ENCODE data around the gene KCTD19. TPM values are rescaled to one million over a fixed set of nuclear protein-coding genes. Genes with fewer than 3 reads are reported as not detected.

Gene KCTD19
- total RNA-seq (2022; extraction: Qiagen RNA extraction): 0.21 to 0.53 TPM (median 0.39 TPM) in 5 replicates

GRCh38 chr16:67326472-67327309 lies at the start of gene KCTD19, which contains the start of gene LRRC36:
TSS of gene KCTD19 (minus strand) at chr16:67326741. CDS start at chr16:67326707, 34 bp downstream.
TSS of gene LRRC36 (plus strand) at chr16:67326815. CDS start at chr16:67326863, 48 bp downstream.

GRCh38 chr16:67279296-67280089 lies 47.0 kb downstream of the KCTD19 start, which contains the start of gene PLEKHG4:
TSS of gene PLEKHG4 (plus strand) at chr16:67279532. CDS start at chr16:67280045, 513 bp downstream.

DNA sequence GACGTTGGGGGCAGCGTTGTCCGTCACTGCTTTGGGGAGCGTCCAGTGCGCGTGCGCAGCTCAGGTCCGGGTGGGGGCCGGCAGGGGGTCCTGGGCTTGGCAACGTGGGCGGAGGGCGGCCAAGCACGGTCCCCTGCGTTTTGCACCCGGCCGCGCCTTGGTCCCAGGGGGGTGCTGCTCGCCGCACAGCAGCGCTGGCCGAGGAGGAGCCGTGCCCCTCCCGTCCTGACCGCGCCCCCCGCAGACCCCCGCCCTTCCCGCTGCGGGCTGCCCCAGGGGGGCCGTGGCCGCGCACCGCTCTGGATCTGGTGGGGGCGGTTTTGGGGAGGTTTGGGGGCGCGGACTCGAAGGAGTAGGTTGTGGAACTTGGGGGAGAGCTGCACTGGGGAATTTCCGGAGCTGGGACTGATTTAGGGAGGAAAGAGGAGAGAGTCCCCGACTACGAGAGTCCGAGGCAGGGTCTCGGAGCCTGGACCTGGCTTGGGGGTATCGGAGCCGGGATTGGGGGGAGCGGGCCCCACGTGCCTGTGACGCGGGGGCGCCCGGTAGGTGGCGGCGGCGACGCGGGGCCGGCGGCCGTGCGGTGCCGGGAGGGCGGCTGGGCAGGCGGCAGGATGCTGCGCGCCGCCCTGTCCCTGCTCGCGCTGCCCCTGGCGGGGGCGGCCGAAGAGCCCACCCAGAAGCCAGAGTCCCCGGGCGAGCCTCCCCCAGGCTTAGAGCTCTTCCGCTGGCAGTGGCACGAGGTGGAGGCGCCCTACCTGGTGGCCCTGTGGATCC lies 78.0 kb downstream of the KCTD19 start, which contains the start of gene SLC9A5:
Gene SLC9A5, plus strand, starts transcription at position 579 of the 777 bp plus-strand sequence. Its CDS starts 36 bp downstream, at position 615.

DNA sequence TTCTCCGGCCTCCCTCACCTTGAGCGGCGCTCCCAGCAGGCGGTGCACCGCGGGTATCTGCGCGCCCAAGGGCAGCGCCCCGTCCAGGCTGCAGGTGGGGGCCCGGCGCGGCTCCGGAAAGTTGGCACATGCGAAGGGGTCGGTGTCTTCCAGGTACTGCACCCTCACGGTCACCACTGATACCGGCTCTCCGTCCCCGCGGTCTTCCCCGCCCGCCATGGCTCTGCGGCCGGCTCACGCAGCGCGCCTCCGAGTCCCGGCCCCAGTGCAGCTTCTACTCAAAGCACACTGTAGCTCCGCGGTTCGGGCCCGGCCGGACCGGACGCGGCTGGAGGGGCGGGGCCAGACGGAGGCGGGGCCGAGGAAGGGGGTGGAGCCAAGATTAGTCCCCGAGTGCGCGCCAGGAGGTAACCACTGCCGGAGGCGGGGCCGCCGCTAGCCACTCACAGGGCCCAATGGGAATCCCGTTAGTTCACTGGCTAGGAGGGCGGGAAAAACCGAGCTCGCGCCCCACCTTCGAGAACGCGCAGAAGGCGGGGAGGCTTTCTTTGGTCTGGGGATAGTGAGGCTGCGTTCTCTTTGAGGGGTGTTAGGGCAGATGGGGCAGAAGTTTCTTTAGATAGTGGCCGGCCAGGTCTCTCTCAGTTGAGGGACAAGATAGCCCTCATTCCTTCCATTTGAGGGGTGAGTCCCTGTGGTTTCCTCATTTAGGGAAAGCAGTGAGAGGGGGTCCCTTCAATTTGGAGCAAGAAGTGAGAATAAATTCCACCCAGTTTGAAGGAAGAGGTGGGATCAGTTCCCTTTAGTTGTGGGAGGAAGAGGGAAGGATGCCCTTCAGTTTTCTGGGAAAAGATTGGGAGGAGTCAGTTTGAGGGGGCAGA lies 79.1 kb downstream of the KCTD19 start, which contains the start of gene FHOD1:
Gene FHOD1, minus strand, starts transcription at position 290 of the 881 bp plus-strand sequence. Its CDS starts 71 bp downstream, at position 219.

Other genes with a start within 250 kb of the KCTD19 start
- 24.9 to 28.4 TPM (median 25.6 TPM) in 5 replicates for gene PHAF1, start 216.8 kb downstream of the KCTD19 start, total RNA-seq (2022; extraction: Qiagen RNA extraction)
- gene B3GNT9, start 175.7 kb downstream of the KCTD19 start, total RNA-seq (2022; extraction: Qiagen RNA extraction): 7.0 to 9.5 TPM (median 8.9 TPM) in 5 replicates
- 15.1 to 22.9 TPM (median 21.6 TPM) in 5 replicates for gene TRADD, start 166.8 kb downstream of the KCTD19 start, total RNA-seq (2022; extraction: Qiagen RNA extraction)
- 6.3 to 9.6 TPM (median 8.4 TPM) in 5 replicates for gene FBXL8, start 166.8 kb downstream of the KCTD19 start, total RNA-seq (2022; extraction: Qiagen RNA extraction)
- gene HSF4, start 162.0 kb downstream of the KCTD19 start, total RNA-seq (2022; extraction: Qiagen RNA extraction): 13.1 to 17.8 TPM (median 14.8 TPM) in 5 replicates
- gene NOL3, start 156.2 kb downstream of the KCTD19 start, total RNA-seq (2022; extraction: Qiagen RNA extraction): 80.2 to 102 TPM (median 97.0 TPM) in 5 replicates
- 5.5 to 9.0 TPM (median 6.2 TPM) in 5 replicates for gene MATCAP1, start 142.8 kb downstream of the KCTD19 start, total RNA-seq (2022; extraction: Qiagen RNA extraction)
- 0.06 to 0.25 TPM (median 0.17 TPM) in 5 replicates for gene EXOC3L1, start 136.6 kb downstream of the KCTD19 start, total RNA-seq (2022; extraction: Qiagen RNA extraction)
- gene E2F4, start 134.6 kb downstream of the KCTD19 start, total RNA-seq (2022; extraction: Qiagen RNA extraction): 92.3 to 103 TPM (median 99.1 TPM) in 5 replicates
- gene ELMO3, start 127.6 kb downstream of the KCTD19 start, total RNA-seq (2022; extraction: Qiagen RNA extraction): 0.76 to 1.3 TPM (median 1.2 TPM) in 5 replicates
- gene TMEM208, start 99.6 kb downstream of the KCTD19 start, total RNA-seq (2022; extraction: Qiagen RNA extraction): 84.1 to 104 TPM (median 91.8 TPM) in 5 replicates
- 41.9 to 59.6 TPM (median 54.0 TPM) in 5 replicates for gene FHOD1, start 79.3 kb downstream of the KCTD19 start, total RNA-seq (2022; extraction: Qiagen RNA extraction)
- gene SLC9A5, start 77.8 kb downstream of the KCTD19 start, total RNA-seq (2022; extraction: Qiagen RNA extraction): 1.2 to 1.9 TPM (median 1.5 TPM) in 5 replicates
- 12.7 to 16.0 TPM (median 15.3 TPM) in 5 replicates for gene PLEKHG4, start 47.2 kb downstream of the KCTD19 start, total RNA-seq (2022; extraction: Qiagen RNA extraction)
- 0.06 to 0.17 TPM in 2 of 5 replicates, not detected in the others for gene LRRC36, start 74 bp upstream of the KCTD19 start, total RNA-seq (2022; extraction: Qiagen RNA extraction)
- gene TPPP3, start 66.8 kb upstream of the KCTD19 start, total RNA-seq (2022; extraction: Qiagen RNA extraction): 9.5 to 13.9 TPM (median 13.7 TPM) in 5 replicates
- 5.4 to 6.9 TPM (median 6.8 TPM) in 5 replicates for gene ZDHHC1, start 89.7 kb upstream of the KCTD19 start, total RNA-seq (2022; extraction: Qiagen RNA extraction)
- gene HSD11B2, start 104.4 kb upstream of the KCTD19 start, total RNA-seq (2022; extraction: Qiagen RNA extraction): 2.0 to 2.3 TPM (median 2.2 TPM) in 5 replicates
- 102 to 121 TPM (median 114 TPM) in 5 replicates for gene ATP6V0D1, start 154.4 kb upstream of the KCTD19 start, total RNA-seq (2022; extraction: Qiagen RNA extraction)
- 0.20 TPM in 1 of 5 replicates, not detected in the others for gene AGRP, start 156.8 kb upstream of the KCTD19 start, total RNA-seq (2022; extraction: Qiagen RNA extraction)
- 38.8 to 45.9 TPM (median 43.7 TPM) in 5 replicates for gene RIPOR1, start 202.1 kb upstream of the KCTD19 start, total RNA-seq (2022; extraction: Qiagen RNA extraction)
- 31.5 to 41.8 TPM (median 34.4 TPM) in 5 replicates for gene CTCF, start 235.8 kb upstream of the KCTD19 start, total RNA-seq (2022; extraction: Qiagen RNA extraction)